Natural killer cell (primary cell): ENCODE results near the gene SPPL3. TPM values are rescaled to one million over a fixed set of nuclear protein-coding genes. Genes with fewer than 3 reads are reported as not detected.

ENCODE experiments used
- ATAC-seq, 3 donors: fragments of 150-1000 bp in 2 of 3; fragments of 200-7000 bp in 1 of 3; cut with Tn5 transposase; 1 replicate in 1 of 3; 2 replicates in 2 of 3; pipeline ENCODE4 v1.10.0; 2021; ENCODE audit warnings: mild to moderate bottlenecking in 2 of 3, moderate library complexity in 2 of 3
- DNase-seq, 2 donors: peaks; one replicate each; pipeline versions ENCODE4 v3.0.0 to v3.0.0-alpha.2; 2013 to 2021; ENCODE audit warnings: mixed read lengths in 1 of 2
- H3K27ac ChIP-seq: one replicate; pipeline ENCODE4 v1.5.1; 2013; ENCODE audit warnings: mild to moderate bottlenecking, low read length
- H3K27me3 ChIP-seq: one replicate; pipeline ENCODE4 v1.6.1; 2013; ENCODE audit warnings: low read length; ENCODE audit not compliant: control insufficient read depth, insufficient read depth
- H3K36me3 ChIP-seq: one replicate; pipeline ENCODE4 v1.6.1; 2013; ENCODE audit warnings: low read length; ENCODE audit not compliant: control insufficient read depth, insufficient read depth
- H3K4me1 ChIP-seq: one replicate; pipeline ENCODE4 v1.6.1; 2013; ENCODE audit warnings: low read length; ENCODE audit not compliant: control insufficient read depth, insufficient read depth
- H3K4me3 ChIP-seq: one replicate; pipeline ENCODE4 v1.5.1; 2013; ENCODE audit warnings: low read length
- H3K9me3 ChIP-seq: one replicate; pipeline ENCODE4 v1.6.1; 2013; ENCODE audit warnings: low read length; ENCODE audit not compliant: control insufficient read depth, insufficient read depth
- H3K27ac Mint-ChIP-seq, 2 donors: one replicate each; pipeline ENCODE4 v1.8.0; 2022; ENCODE audit warnings: mild to moderate bottlenecking in 2 of 2, mixed read lengths in 2 of 2, moderate library complexity in 1 of 2
- H3K27me3 Mint-ChIP-seq, 2 donors: one replicate each; pipeline ENCODE4 v1.8.0; 2022; ENCODE audit warnings: low read depth in 2 of 2, mixed read lengths in 2 of 2
- H3K36me3 Mint-ChIP-seq: one replicate; pipeline ENCODE4 v1.8.0; 2022; ENCODE audit warnings: mixed read lengths
- H3K4me1 Mint-ChIP-seq, 2 donors: one replicate each; pipeline ENCODE4 v1.8.0; 2022; ENCODE audit warnings: mixed read lengths in 2 of 2
- H3K4me3 Mint-ChIP-seq: one replicate; pipeline ENCODE4 v1.8.0; 2022; ENCODE audit warnings: mild to moderate bottlenecking, moderate library complexity, mixed read lengths
- H3K9me3 Mint-ChIP-seq, 2 donors: one replicate each; pipeline ENCODE4 v1.8.0; 2022; ENCODE audit warnings: mixed read lengths in 2 of 2
- WGBS: methylation state at CpG from one replicate; pipeline ENCODE4 v1.1.7; 2013; ENCODE audit warnings: missing lambda C conversion rate; ENCODE audit not compliant: insufficient coverage; 5-methylcytosine and 5-hydroxymethylcytosine counted together
- intact Hi-C: fragments of 100-400 bp; cut with micrococcal nuclease; formaldehyde crosslinking; loops from one replicate; pipeline ENCODE4 v1.14.2; 2022
- total RNA-seq, 4 donors: library from RNA; stranded (reverse); fragments of 120-200 nt in 1 of 4; gene quantifications; one replicate each; pipeline versions ENCODE4 v1.2.3 to v1.2.4, GENCODE V29; 2013 to 2022
- TF ChIP-seq, protein P1 (sequence below): fragments of 200-600 bp; IDR thresholded peaks from one replicate; pipeline ENCODE4 v1.8.0; 2022; ENCODE audit warnings: antibody characterized with exemption

The SPPL3 gene
- total RNA-seq, 3 donors from 2014 or later (not counting 1 experiment from before 2014, with no cell fraction given): 31.5 to 40.2 (median 39.9) TPM

- no peak overlapping the region for H3K4me3 Mint-ChIP-seq
- DNase-seq (no peak), ATAC-seq (no peak)
- no peaks in the 10 kb centered on the region for H3K27me3 Mint-ChIP-seq
- H3K4me1 ChIP-seq: peaks cover 8% of the 10 kb centered on the region
- H3K27ac ChIP-seq: no peak overlapping the region
- WGBS: 100% methylated on average over 2 of the region's 4 CpGs
- no peaks in the 10 kb centered on the region for H3K36me3 ChIP-seq
- H3K27ac Mint-ChIP-seq: no peak overlapping the region
- no peak overlapping the region for H3K4me3 ChIP-seq
- intact Hi-C loops: no loop called here
- no peaks in the 10 kb centered on the region for H3K9me3 Mint-ChIP-seq
- TF ChIP-seq, protein P1, sequence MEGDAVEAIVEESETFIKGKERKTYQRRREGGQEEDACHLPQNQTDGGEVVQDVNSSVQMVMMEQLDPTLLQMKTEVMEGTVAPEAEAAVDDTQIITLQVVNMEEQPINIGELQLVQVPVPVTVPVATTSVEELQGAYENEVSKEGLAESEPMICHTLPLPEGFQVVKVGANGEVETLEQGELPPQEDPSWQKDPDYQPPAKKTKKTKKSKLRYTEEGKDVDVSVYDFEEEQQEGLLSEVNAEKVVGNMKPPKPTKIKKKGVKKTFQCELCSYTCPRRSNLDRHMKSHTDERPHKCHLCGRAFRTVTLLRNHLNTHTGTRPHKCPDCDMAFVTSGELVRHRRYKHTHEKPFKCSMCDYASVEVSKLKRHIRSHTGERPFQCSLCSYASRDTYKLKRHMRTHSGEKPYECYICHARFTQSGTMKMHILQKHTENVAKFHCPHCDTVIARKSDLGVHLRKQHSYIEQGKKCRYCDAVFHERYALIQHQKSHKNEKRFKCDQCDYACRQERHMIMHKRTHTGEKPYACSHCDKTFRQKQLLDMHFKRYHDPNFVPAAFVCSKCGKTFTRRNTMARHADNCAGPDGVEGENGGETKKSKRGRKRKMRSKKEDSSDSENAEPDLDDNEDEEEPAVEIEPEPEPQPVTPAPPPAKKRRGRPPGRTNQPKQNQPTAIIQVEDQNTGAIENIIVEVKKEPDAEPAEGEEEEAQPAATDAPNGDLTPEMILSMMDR: no peak
- no peaks in the 10 kb centered on the region for H3K36me3 Mint-ChIP-seq
- H3K9me3 ChIP-seq: no peaks in the 10 kb centered on the region
- H3K4me1 Mint-ChIP-seq: peaks cover 44 to 51% of the 10 kb centered on the region in 2 donors
- no peaks in the 10 kb centered on the region for H3K27me3 ChIP-seq
Measured at GRCh38 chr12:120869376-120869775, 34.8 kb downstream of the SPPL3 start.

DNA sequence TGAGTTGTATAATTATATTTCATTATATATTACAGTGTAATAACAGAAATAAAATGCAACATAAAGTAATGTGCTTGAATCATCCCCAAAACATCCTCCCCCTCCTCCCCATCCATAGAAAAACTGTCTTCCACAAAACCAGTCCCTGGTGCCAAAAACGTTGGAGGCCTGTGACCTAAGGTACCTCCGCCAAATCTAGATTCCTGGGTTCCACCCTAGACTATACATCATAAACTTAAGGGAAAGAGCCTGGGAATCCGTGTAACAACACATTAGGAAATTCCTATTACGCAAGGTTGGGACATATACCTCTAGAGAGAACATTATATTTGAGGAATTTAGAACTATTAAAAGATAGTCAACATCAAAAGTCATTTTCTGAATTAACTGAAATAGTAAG is 38.0 kb downstream of the SPPL3 start:
- Histone ChIP-seq H3K9me3 (no peaks in the 10 kb centered on the region), H3K36me3 (no peaks in the 10 kb centered on the region), H3K4me3 (no peak overlapping the region), H3K27me3 (no peaks in the 10 kb centered on the region), H3K4me1 (no peaks in the 10 kb centered on the region), H3K27ac (no peak overlapping the region)
- WGBS: 95% methylated on average over 3 of the region's 4 CpGs
- DNase-seq (no peak), ATAC-seq (no peak)
- Mint-ChIP-seq H3K27ac (no peak overlapping the region), H3K27me3 (no peaks in the 10 kb centered on the region), H3K36me3 (no peaks in the 10 kb centered on the region), H3K4me3 (no peak overlapping the region), H3K9me3 (no peaks in the 10 kb centered on the region), H3K4me1 (peaks cover 39 to 47% of the 10 kb centered on the region in 2 donors)
- intact Hi-C loops: no loop called here
- TF ChIP-seq, protein P1: no peak

GRCh38 chr12:120865098-120865497 is 39.1 kb downstream of the SPPL3 start:
- H3K27ac ChIP-seq: no peak overlapping the region
- H3K4me1 Mint-ChIP-seq: peaks cover 39 to 43% of the 10 kb centered on the region in 2 donors

GRCh38 chr12:120862664-120863063 is 41.5 kb downstream of the SPPL3 start:
- no peak overlapping the region for H3K27ac ChIP-seq
- TF ChIP-seq, protein P1: no peak
- no peaks in the 10 kb centered on the region for H3K27me3 Mint-ChIP-seq
- H3K9me3 Mint-ChIP-seq: peaks cover 0 to 2% of the 10 kb centered on the region in 2 donors
- H3K4me1 ChIP-seq: peaks cover 1% of the 10 kb centered on the region
- no peak overlapping the region for H3K4me3 Mint-ChIP-seq
- ATAC-seq (no peak), DNase-seq (no peak)
- no peaks in the 10 kb centered on the region for H3K36me3 ChIP-seq
- no peaks in the 10 kb centered on the region for H3K9me3 ChIP-seq
- H3K27me3 ChIP-seq: no peaks in the 10 kb centered on the region
- peaks cover 34 to 40% of the 10 kb centered on the region in 2 donors for H3K4me1 Mint-ChIP-seq
- intact Hi-C loops: no loop called here
- WGBS: 80% methylated on average over 1 of the region's 1 CpG
- no peak overlapping the region for H3K4me3 ChIP-seq
- no peak overlapping the region for H3K27ac Mint-ChIP-seq
- H3K36me3 Mint-ChIP-seq: no peaks in the 10 kb centered on the region

More at GRCh38 chr12:120865098-120865497, 39.1 kb downstream of the SPPL3 start:
- 48% methylated on average over 3 of the region's 3 CpGs for WGBS
- Mint-ChIP-seq H3K4me3 (no peak overlapping the region), H3K36me3 (no peaks in the 10 kb centered on the region), H3K27me3 (no peaks in the 10 kb centered on the region), H3K9me3 (no peaks in the 10 kb centered on the region), H3K27ac (no peak overlapping the region)
- H3K27me3 ChIP-seq: no peaks in the 10 kb centered on the region
- DNase-seq (no peak), ATAC-seq (peak in 1 of 3 donors; percentile 46)
- no peaks in the 10 kb centered on the region for H3K36me3 ChIP-seq
- H3K4me3 ChIP-seq: no peak overlapping the region
- H3K9me3 ChIP-seq: no peaks in the 10 kb centered on the region
- intact Hi-C loops: no loop called here
- H3K4me1 ChIP-seq: no peaks in the 10 kb centered on the region
- TF ChIP-seq, protein P1: no peak
